Measurements from ENCODE around the gene STAMBP. TPM values are rescaled to one million over a fixed set of nuclear protein-coding genes. Genes with fewer than 3 reads are reported as not detected.

STAMBP gene
- total and polyA plus RNA-seq, 8 donors = 22.6 to 84.9 (median 33.1) TPM

GRCh38 chr2:73922681-73923080 is 93.9 kb downstream of the STAMBP start:
- intact Hi-C loops (cut with DNase I; ENCODE audit: low total_unique reads) = loop anchor here (10.0 kb wide), 1 partner anchor 88 kb away; no protein-coding TSS in a partner anchor
- H3K27me3 ChIP-seq = no peaks in the 10 kb centered on the region
- TF ChIP-seq EP300 (IDR thresholded peaks at IDR 0.05) (no peak), POLR2AphosphoS5 (IDR thresholded peaks at IDR 0.05) (no peak)
- no peak overlapping the region for H3K27ac ChIP-seq
- H3K9me3 ChIP-seq = no peaks in the 10 kb centered on the region
- peaks cover 3 to 19% (median 10%) of the 10 kb centered on the region in 4 donors for H3K4me1 ChIP-seq
- H3K36me3 ChIP-seq = peaks cover 0 to 23% (median 5%) of the 10 kb centered on the region in 4 donors
- no peak overlapping the region for H3K4me3 ChIP-seq
- 50 to 61% (median 54%) methylated on average over 5 of the region's 5 CpGs for WGBS, 5 donors
- DNase-seq = no peak

Other genes starting within 250 kb of the STAMBP start
- not detected for gene NAT8, start 186.5 kb upstream of the STAMBP start, total RNA-seq
- not detected for gene NAT8, start 186.5 kb upstream of the STAMBP start, polyA plus RNA-seq
- 10 to 100 TPM in 2 of 5 donors, 1 to 10 TPM in 2, not detected in 1; 3.1 to 31.4 (median 7.2) TPM for gene TPRKB, start 91.6 kb upstream of the STAMBP start, total RNA-seq
- 10 to 100 TPM; 60.9 to 76.0 (median 75.9) TPM for gene TPRKB, start 91.6 kb upstream of the STAMBP start, polyA plus RNA-seq
- gene DUSP11, start 48.9 kb upstream of the STAMBP start, total RNA-seq = 10 to 100 TPM in 3 of 5 donors, 1 to 10 TPM in 2; 9.0 to 45.2 (median 14.3) TPM
- gene DUSP11, start 48.9 kb upstream of the STAMBP start, polyA plus RNA-seq = 10 to 100 TPM; 16.7 to 25.4 (median 17.1) TPM
- not detected for gene C2orf78, start 44.8 kb upstream of the STAMBP start, total RNA-seq
- gene C2orf78, start 44.8 kb upstream of the STAMBP start, polyA plus RNA-seq = not detected
- 1,000 to 10,000 TPM in 2 of 5 donors, 100 to 1,000 TPM in 3; 444 to 2,977 (median 978) TPM for gene ACTG2, start 64.0 kb downstream of the STAMBP start, total RNA-seq
- 1,000 to 10,000 TPM in 1 of 3 donors, 100 to 1,000 TPM in 2; 143 to 1,485 (median 206) TPM for gene ACTG2, start 64.0 kb downstream of the STAMBP start, polyA plus RNA-seq
- gene DGUOK, start 97.9 kb downstream of the STAMBP start, total RNA-seq = 10 to 100 TPM in 2 of 5 donors, 1 to 10 TPM in 2, not detected in 1; 1.7 to 33.8 (median 14.1) TPM
- gene DGUOK, start 97.9 kb downstream of the STAMBP start, polyA plus RNA-seq = 10 to 100 TPM; 68.7 to 91.3 (median 84.9) TPM
- 10 to 100 TPM; 14.7 to 31.5 (median 17.8) TPM for gene TET3, start 155.9 kb downstream of the STAMBP start, total RNA-seq
- gene TET3, start 155.9 kb downstream of the STAMBP start, polyA plus RNA-seq = 1 to 10 TPM; 1.7 to 2.2 (median 1.8) TPM